Measurements from ENCODE around the gene STAG3.

- TF ChIP-seq CTCF (IDR thresholded peaks at IDR 0.05) (no peak), POLR2A (IDR thresholded peaks at IDR 0.05) (no peak)
Measured at GRCh38 chr7:100148225-100148558, 29.5 kb upstream of the STAG3 start.
